KMS-11 (cell line): ENCODE results near the gene MYMX.

Experiments used
- H2AFZ ChIP-seq: fragments of 200-600 bp; sonication (generic); 2 replicates; pipeline ENCODE4 v1.6.1; 2016; ENCODE audit warnings: antibody characterized with exemption, mixed run types, low read depth
- H3K27ac ChIP-seq: fragments of 200-600 bp; sonication (generic); 2 replicates; pipeline ENCODE4 v1.6.1; 2016; ENCODE audit warnings: mild to moderate bottlenecking, mixed run types
- H3K27me3 ChIP-seq: fragments of 200-600 bp; sonication (generic); 2 replicates; pipeline ENCODE4 v1.6.1; 2017; ENCODE audit warnings: mild to moderate bottlenecking, low read depth, mixed run types, moderate library complexity; ENCODE audit not compliant: insufficient read depth
- H3K36me3 ChIP-seq: fragments of 200-600 bp; sonication (generic); 2 replicates; pipeline ENCODE4 v1.6.1; 2017; ENCODE audit warnings: mild to moderate bottlenecking, mixed run types; ENCODE audit not compliant: insufficient read depth
- H3K4me1 ChIP-seq: fragments of 200-600 bp; sonication (generic); 2 replicates; pipeline ENCODE4 v1.6.1; 2016; ENCODE audit warnings: mild to moderate bottlenecking, low read depth, mixed run types; ENCODE audit not compliant: poor library complexity, severe bottlenecking
- H3K4me2 ChIP-seq: fragments of 200-600 bp; sonication (generic); 2 replicates; pipeline ENCODE4 v1.7.0; 2016; ENCODE audit warnings: mild to moderate bottlenecking, mixed run types
- H3K4me3 ChIP-seq: fragments of 200-600 bp; sonication (generic); IDR thresholded peaks from 2 replicates; pipeline ENCODE4 v1.6.1; 2017; ENCODE audit warnings: low read depth, low read length, mixed read lengths; ENCODE audit not compliant: insufficient read depth
- H3K79me2 ChIP-seq: fragments of 200-600 bp; sonication (generic); 2 replicates; pipeline ENCODE4 v1.6.1; 2016; ENCODE audit warnings: low read depth, mixed run types; ENCODE audit not compliant: insufficient read depth
- H3K9ac ChIP-seq: fragments of 200-600 bp; sonication (generic); 2 replicates; pipeline ENCODE4 v1.6.1; 2016; ENCODE audit warnings: mild to moderate bottlenecking, mixed run types
- H4K20me1 ChIP-seq: fragments of 200-600 bp; sonication (generic); 2 replicates; pipeline ENCODE4 v1.6.1; 2016; ENCODE audit warnings: mild to moderate bottlenecking, mixed run types; ENCODE audit not compliant: insufficient read depth
- CTCF ChIP-seq: fragments of 200-600 bp; sonication (generic); conservative IDR thresholded peaks from 2 replicates; pipeline ENCODE4 v1.6.1; 2017; ENCODE audit warnings: low read depth, mild to moderate bottlenecking, antibody characterized with exemption, low read length, moderate library complexity, mixed read lengths

The MYMX gene

GRCh38 chr6:44253307-44254101 is 36.8 kb downstream of the MYMX start:
- Histone ChIP-seq H3K27ac (peak overlapping the region; percentile 66; the same call in 1 of the 2 replicates), H4K20me1 (peaks cover 53% of the 10 kb centered on the region), H3K79me2 (peaks cover 61% of the 10 kb centered on the region)

GRCh38 chr6:44254191-44255104 is 37.7 kb downstream of the MYMX start:
- H3K36me3 ChIP-seq = peaks cover 42% of the 10 kb centered on the region
- no peak overlapping the region for H3K4me3 ChIP-seq
- no peak overlapping the region for H2AFZ ChIP-seq
- no peak overlapping the region for H3K4me2 ChIP-seq
- peak overlapping the region; percentile 66; the same call in 1 of the 2 replicates for H3K27ac ChIP-seq
- H3K79me2 ChIP-seq = peaks cover 51% of the 10 kb centered on the region
- peaks cover 72% of the 10 kb centered on the region for H3K4me1 ChIP-seq
- no peak for TF ChIP-seq CTCF
- no peak overlapping the region for H3K9ac ChIP-seq
- H3K27me3 ChIP-seq = no peaks in the 10 kb centered on the region
- H4K20me1 ChIP-seq = peaks cover 44% of the 10 kb centered on the region

More at GRCh38 chr6:44253307-44254101, 36.8 kb downstream of the MYMX start:
- Histone ChIP-seq H3K36me3 (peaks cover 51% of the 10 kb centered on the region), H3K27me3 (no peaks in the 10 kb centered on the region), H3K4me2 (peak overlapping the region; percentile 4; the same call in 1 of the 2 replicates), H2AFZ (no peak overlapping the region), H3K4me1 (peaks cover 80% of the 10 kb centered on the region), H3K9ac (no peak overlapping the region), H3K4me3 (no peak overlapping the region)
- peak; percentile 77 for TF ChIP-seq CTCF

- H3K4me3 ChIP-seq = no peak overlapping the region
- H3K4me2 ChIP-seq = peak overlapping the region; percentile 96; the same call in 1 of the 2 replicates
- H3K36me3 ChIP-seq = peaks cover 34% of the 10 kb centered on the region
- H4K20me1 ChIP-seq = peaks cover 36% of the 10 kb centered on the region
- H3K27ac ChIP-seq = peak overlapping the region; percentile 66; the same call in 1 of the 2 replicates
- no peaks in the 10 kb centered on the region for H3K27me3 ChIP-seq
- TF ChIP-seq CTCF = no peak
- no peak overlapping the region for H2AFZ ChIP-seq
- peaks cover 43% of the 10 kb centered on the region for H3K79me2 ChIP-seq
- H3K9ac ChIP-seq = no peak overlapping the region
- peaks cover 70% of the 10 kb centered on the region for H3K4me1 ChIP-seq
These were observed 38.5 kb downstream of the MYMX start for GRCh38 chr6:44255105-44255808.
